Thoracic aorta (tissue), 2 donors: ENCODE measurements around the gene HPX. TPM values are rescaled to one million over a fixed set of nuclear protein-coding genes. Genes with fewer than 3 reads are reported as not detected.

ENCODE experiments used
- ATAC-seq: fragments of 150-250 bp; one replicate; pipeline ENCODE4 v1.8.0; 2017; ENCODE audit warnings: low read depth; ENCODE audit not compliant: insufficient number of reproducible peaks, low FRiP score
- DNase-seq: peaks from one replicate; pipeline ENCODE4 v3.0.0-alpha.2; 2020; ENCODE audit warnings: low spot score
- H3K27ac ChIP-seq, 2 donors: fragments of 200-600 bp; sonication (generic); 1 replicate in 1 of 2; 2 replicates in 1 of 2; pipeline ENCODE4 v1.5.1; 2016; ENCODE audit warnings: mild to moderate bottlenecking in 2 of 2, moderate library complexity in 2 of 2
- H3K27me3 ChIP-seq: fragments of 200-600 bp; sonication (generic); replicated peaks from 2 replicates; pipeline ENCODE4 v1.6.0; 2016; ENCODE audit warnings: mild to moderate bottlenecking; ENCODE audit not compliant: insufficient read depth
- H3K36me3 ChIP-seq: fragments of 200-600 bp; sonication (generic); one replicate; pipeline ENCODE4 v1.5.1; 2016
- H3K4me1 ChIP-seq, 2 donors: fragments of 200-600 bp; sonication (generic); 1 replicate in 1 of 2; 2 replicates in 1 of 2; pipeline versions ENCODE4 v1.5.1 to v1.6.0; 2016; ENCODE audit warnings: low read depth in 2 of 2, mild to moderate bottlenecking in 1 of 2; ENCODE audit not compliant: control insufficient read depth in 1 of 2
- H3K4me3 ChIP-seq: fragments of 200-600 bp; sonication (generic); 2 replicates; pipeline ENCODE4 v1.5.1; 2016; ENCODE audit warnings: mild to moderate bottlenecking
- H3K9me3 ChIP-seq: fragments of 200-600 bp; sonication (generic); 2 replicates; pipeline ENCODE4 v1.5.1; 2016
- total RNA-seq, 2 donors: library from RNA; depleted of rRNA; stranded (reverse); fragments of >200 nt; gene quantifications; one replicate each; pipeline versions ENCODE4 v1.1.0 to v1.2.3, GENCODE V29; 2016
- TF ChIP-seq, protein P1 (sequence below): fragments of 200-600 bp; sonication (generic); IDR thresholded peaks from one replicate; pipeline ENCODE4 v1.5.1; 2019; ENCODE audit warnings: antibody characterized with exemption

The HPX gene
- total RNA-seq, 2 donors from 2014 or later, result 0.54 to 2.9 TPM

DNA sequence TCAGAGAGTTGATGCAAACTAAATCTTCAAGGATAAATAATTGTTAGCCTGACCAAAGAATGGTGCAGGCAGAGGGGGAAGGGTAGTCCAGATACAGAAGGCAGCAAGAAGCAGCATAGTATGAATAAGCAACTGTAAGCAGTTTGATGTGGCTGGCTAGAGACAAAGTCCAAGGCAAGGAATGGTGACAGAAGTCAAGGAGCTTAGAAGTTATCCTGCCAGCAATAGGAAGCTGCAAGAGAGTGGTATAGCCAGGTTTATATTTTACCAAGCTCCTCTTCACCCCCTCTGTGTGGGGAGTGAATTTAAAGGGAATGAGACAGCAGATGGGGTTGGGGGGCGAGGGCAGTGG is 18.3 kb upstream of the HPX start:
- ATAC-seq, result no peak
- H3K4me3 ChIP-seq, result no peak overlapping the region
- peaks cover 55% of the 10 kb centered on the region for H3K36me3 ChIP-seq
- no peak overlapping the region for H3K27ac ChIP-seq
- no peak for DNase-seq
- TF ChIP-seq, protein P1, sequence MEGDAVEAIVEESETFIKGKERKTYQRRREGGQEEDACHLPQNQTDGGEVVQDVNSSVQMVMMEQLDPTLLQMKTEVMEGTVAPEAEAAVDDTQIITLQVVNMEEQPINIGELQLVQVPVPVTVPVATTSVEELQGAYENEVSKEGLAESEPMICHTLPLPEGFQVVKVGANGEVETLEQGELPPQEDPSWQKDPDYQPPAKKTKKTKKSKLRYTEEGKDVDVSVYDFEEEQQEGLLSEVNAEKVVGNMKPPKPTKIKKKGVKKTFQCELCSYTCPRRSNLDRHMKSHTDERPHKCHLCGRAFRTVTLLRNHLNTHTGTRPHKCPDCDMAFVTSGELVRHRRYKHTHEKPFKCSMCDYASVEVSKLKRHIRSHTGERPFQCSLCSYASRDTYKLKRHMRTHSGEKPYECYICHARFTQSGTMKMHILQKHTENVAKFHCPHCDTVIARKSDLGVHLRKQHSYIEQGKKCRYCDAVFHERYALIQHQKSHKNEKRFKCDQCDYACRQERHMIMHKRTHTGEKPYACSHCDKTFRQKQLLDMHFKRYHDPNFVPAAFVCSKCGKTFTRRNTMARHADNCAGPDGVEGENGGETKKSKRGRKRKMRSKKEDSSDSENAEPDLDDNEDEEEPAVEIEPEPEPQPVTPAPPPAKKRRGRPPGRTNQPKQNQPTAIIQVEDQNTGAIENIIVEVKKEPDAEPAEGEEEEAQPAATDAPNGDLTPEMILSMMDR, result no peak
- no peaks in the 10 kb centered on the region for H3K27me3 ChIP-seq
- no peaks in the 10 kb centered on the region for H3K4me1 ChIP-seq
- no peaks in the 10 kb centered on the region for H3K9me3 ChIP-seq

DNA sequence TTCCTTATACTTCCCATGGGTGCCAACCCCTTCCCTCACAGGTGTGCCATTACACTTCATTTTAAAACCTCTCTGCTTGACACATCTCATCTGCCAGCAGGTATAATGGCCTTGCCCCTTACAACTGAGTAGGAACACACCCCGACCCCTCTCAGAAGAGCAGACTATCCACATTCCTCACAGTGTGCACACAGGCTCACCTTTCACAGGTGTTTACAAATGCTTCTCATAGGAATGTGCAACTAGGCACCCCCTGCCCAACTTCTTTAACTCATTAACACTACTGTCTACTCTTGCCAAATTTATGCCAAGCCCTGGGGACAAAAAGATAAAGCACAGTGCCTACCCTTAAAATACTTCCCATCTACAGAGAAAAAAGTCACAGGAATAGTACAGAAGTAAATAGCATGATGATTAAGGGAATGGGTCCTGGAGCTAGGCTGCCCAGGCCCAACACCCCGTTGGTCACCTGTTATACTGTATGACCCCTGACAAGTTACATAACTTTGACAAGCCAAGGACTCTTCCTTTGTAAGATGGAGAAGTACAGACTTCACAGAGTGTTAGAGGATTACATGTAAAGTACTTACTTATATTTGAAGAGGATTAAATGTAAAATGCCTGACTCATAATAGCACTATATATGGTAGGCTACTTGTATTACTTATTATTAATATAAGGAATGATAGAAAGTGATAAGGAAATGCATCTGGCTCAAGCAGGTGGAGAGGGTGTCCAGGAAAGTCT is 17.7 kb upstream of the HPX start:
- TF ChIP-seq, protein P1, result no peak
- DNase-seq (no peak), ATAC-seq (no peak)
- Histone ChIP-seq H3K27me3 (no peaks in the 10 kb centered on the region), H3K4me1 (no peaks in the 10 kb centered on the region), H3K9me3 (no peaks in the 10 kb centered on the region), H3K27ac (no peak overlapping the region), H3K36me3 (peaks cover 54% of the 10 kb centered on the region), H3K4me3 (no peak overlapping the region)

DNA sequence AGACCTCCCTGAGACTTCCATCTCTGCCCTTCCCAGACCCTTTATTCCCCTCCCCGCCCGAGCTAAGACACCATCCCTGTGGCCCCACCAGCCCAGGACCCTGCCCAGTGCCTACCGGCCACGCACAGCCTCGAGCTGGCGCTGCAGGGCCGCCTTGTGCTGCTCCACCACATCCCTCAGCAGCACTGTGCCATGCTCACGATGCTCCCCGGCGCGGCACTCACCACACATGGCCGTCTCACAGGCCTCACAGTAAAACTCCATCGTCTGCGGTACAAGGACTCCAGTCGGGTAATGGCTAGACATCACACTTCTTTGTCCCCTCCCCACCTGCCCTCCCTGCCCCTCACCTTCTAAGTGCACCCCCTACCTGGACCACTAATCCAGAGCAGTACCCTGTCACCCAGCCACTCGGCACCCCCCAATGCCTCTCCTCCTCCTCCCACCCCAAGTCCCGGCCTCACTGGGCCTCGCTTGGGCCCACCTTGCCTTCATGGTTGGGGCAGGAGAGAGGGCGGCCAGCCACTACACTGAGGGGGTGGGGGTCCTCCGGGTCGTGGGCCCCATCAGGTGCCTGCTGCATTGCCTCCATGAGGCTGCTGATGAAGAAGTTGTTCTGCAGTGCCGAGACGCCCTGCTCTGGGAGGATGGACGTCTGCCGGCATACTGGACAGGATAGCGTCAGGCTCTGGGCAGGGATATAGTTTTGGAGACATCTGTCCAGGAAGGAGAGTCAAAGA is 17.0 kb upstream of the HPX start:
- DNase-seq (no peak), ATAC-seq (no peak)
- no peaks in the 10 kb centered on the region for H3K27me3 ChIP-seq
- H3K4me3 ChIP-seq, result no peak overlapping the region
- H3K27ac ChIP-seq, result no peak overlapping the region
- TF ChIP-seq, protein P1, result no peak
- H3K4me1 ChIP-seq, result peaks cover 0 to 2% of the 10 kb centered on the region in 2 donors
- no peaks in the 10 kb centered on the region for H3K9me3 ChIP-seq
- peaks cover 55% of the 10 kb centered on the region for H3K36me3 ChIP-seq

DNA sequence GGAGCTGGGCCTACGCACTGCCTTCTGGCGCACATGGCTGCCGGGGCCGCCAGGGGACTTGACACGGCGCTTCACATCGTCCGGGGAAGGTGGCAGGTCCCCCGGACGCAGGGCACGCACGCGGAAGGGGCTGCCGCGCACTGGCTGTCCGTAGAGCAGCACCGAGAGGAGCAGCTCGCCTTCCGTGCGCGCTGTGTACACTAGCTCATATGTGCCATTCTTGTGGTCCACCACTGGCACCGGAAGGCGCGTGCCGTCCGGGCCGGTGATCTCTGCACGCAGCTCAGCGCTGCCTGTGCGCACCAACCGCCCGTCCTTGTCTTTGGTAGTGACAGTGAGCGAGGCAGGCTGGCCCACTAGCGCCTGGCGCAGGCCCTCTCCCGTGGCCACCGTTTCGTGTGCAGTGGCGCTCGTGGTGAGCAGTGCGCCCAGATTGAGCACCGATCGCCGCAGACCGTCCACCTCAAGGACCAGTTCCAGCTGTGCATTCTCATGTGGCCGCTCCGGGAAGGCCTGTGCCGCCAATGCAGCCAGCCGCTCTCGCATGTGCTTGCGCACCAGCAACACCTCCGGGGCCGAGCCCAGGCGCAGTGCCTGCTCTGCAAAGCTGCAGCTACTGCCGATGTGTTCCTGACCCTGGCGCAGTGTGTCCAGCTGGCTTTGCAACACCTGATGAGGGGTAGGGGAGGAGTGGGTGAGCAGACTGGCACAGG is 15.7 kb upstream of the HPX start:
- Histone ChIP-seq H3K36me3 (peaks cover 55% of the 10 kb centered on the region), H3K27me3 (no peaks in the 10 kb centered on the region), H3K4me1 (peaks cover 3 to 14% of the 10 kb centered on the region in 2 donors), H3K9me3 (no peaks in the 10 kb centered on the region), H3K4me3 (no peak overlapping the region), H3K27ac (no peak overlapping the region)
- DNase-seq, result no peak
- TF ChIP-seq, protein P1, result no peak
- no peak for ATAC-seq

DNA sequence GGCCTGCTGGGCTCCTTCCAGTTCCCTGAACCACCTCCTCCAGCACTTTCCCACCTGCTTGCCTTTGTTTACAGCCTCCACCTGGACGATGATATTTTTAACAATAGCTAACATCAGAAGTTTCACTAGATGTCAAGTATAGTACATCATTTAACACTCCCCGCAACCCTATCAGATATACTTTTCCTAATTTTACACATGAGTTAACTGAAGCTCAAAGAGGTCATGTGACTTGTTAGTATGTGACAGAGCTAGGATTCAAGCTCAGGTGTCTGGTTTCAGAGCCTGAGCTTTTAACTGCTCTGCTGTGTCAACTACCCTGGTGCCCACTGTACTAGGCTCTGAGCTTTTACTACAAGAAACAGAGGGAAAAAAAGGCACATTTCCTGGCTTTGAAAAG is 14.3 kb upstream of the HPX start:
- no peaks in the 10 kb centered on the region for H3K9me3 ChIP-seq
- no peak overlapping the region for H3K27ac ChIP-seq
- H3K4me3 ChIP-seq, result no peak overlapping the region
- TF ChIP-seq, protein P1, result no peak
- H3K36me3 ChIP-seq, result peaks cover 66% of the 10 kb centered on the region
- ATAC-seq (no peak), DNase-seq (no peak)
- peaks cover 3 to 17% of the 10 kb centered on the region in 2 donors for H3K4me1 ChIP-seq
- H3K27me3 ChIP-seq, result no peaks in the 10 kb centered on the region
